Measurements from ENCODE around the gene CACNA1B. TPM values are rescaled to one million over a fixed set of nuclear protein-coding genes. Genes with fewer than 3 reads are reported as not detected.

CACNA1B gene
- polyA plus RNA-seq, 1 of the 3 experiments (the other 2 are of a cell fraction): 0.03 TPM

- Histone ChIP-seq H3K9ac (no peak overlapping the region), H3K27me3 (ENCODE audit: insufficient read depth) (no peaks in the 10 kb centered on the region), H3K4me3 (ENCODE audit: low read depth in 2 of 2, low read length in 1 of 2) (no peak overlapping the region), H3K36me3 (replicated peaks in 1 of 2; ENCODE audit: control insufficient read depth in 1 of 2, insufficient read depth in 2 of 2, low read length in 1 of 2) (no peaks in the 10 kb centered on the region), H3K4me1 (ENCODE audit: control insufficient read depth in 1 of 2, insufficient read depth in 2 of 2, low read depth in 1 of 2, low read length in 1 of 2) (no peaks in the 10 kb centered on the region), H3K9me2 (no peaks in the 10 kb centered on the region), H2AFZ (ENCODE audit: low read depth) (no peak overlapping the region), H3K27ac (ENCODE audit: low read depth in 2 of 2, low read length in 1 of 2) (no peak overlapping the region), H3K79me2 (ENCODE audit: insufficient read depth) (no peaks in the 10 kb centered on the region), H3K4me2 (no peak overlapping the region), H3F3A (replicated peaks; ENCODE audit: insufficient read depth) (no peaks in the 10 kb centered on the region), H3K9me3 (no peaks in the 10 kb centered on the region; the same call in 1 of the 2 replicates), H4K20me1 (ENCODE audit: insufficient read depth) (no peaks in the 10 kb centered on the region)
- ChIA-PET CTCF (interaction anchor here (2.0 kb wide), 1 partner anchor 22 kb away, joined by 4 read pairs; no protein-coding TSS in a partner anchor), POLR2A (no interaction called here)
- 59% methylated on average over 1 of the region's 1 CpG for WGBS (ENCODE audit: low lambda C conversion rate)
- TF ChIP-seq USF2 (IDR thresholded peaks at IDR 0.05; ENCODE audit: borderline replicate concordance, low read depth, low read length): no peak
- no peak for TF ChIP-seq GABPA (IDR thresholded peaks at IDR 0.05; ENCODE audit: low read depth)
- TF ChIP-seq POLR2AphosphoS5 (IDR thresholded peaks at IDR 0.05; ENCODE audit: low read depth, low read length): no peak
- TF ChIP-seq PBX3 (IDR thresholded peaks at IDR 0.05): no peak
- no peak for DNase-seq
Observed at GRCh38 chr9:137988701-137989100, 111.1 kb downstream of the CACNA1B start.

GRCh38 chr9:137989156-137989555 lies 111.6 kb downstream of the CACNA1B start:
- H3K4me2 ChIP-seq: no peak overlapping the region
- H3K4me1 ChIP-seq (ENCODE audit: control insufficient read depth in 1 of 2, insufficient read depth in 2 of 2, low read depth in 1 of 2, low read length in 1 of 2): no peaks in the 10 kb centered on the region
- H2AFZ ChIP-seq (ENCODE audit: low read depth): no peak overlapping the region
- CTCF ChIA-PET: interaction anchor here (2.0 kb wide), 1 partner anchor 21 kb away, joined by 4 read pairs; no protein-coding TSS in a partner anchor
- 78% methylated on average over 7 of the region's 7 CpGs for WGBS (ENCODE audit: low lambda C conversion rate)
- no peak overlapping the region for H3K27ac ChIP-seq (ENCODE audit: low read depth in 2 of 2, low read length in 1 of 2)
- no peak for DNase-seq
- no peaks in the 10 kb centered on the region for H3K27me3 ChIP-seq (ENCODE audit: insufficient read depth)
- H3K9me2 ChIP-seq: no peaks in the 10 kb centered on the region
- H3F3A ChIP-seq (replicated peaks; ENCODE audit: insufficient read depth): no peaks in the 10 kb centered on the region
- no peak overlapping the region for H3K4me3 ChIP-seq (ENCODE audit: low read depth in 2 of 2, low read length in 1 of 2)
- H4K20me1 ChIP-seq (ENCODE audit: insufficient read depth): no peaks in the 10 kb centered on the region
- H3K36me3 ChIP-seq (replicated peaks in 1 of 2; ENCODE audit: control insufficient read depth in 1 of 2, insufficient read depth in 2 of 2, low read length in 1 of 2): no peaks in the 10 kb centered on the region
- POLR2A ChIA-PET: no interaction called here
- no peaks in the 10 kb centered on the region; the same call in 1 of the 2 replicates for H3K9me3 ChIP-seq
- no peaks in the 10 kb centered on the region for H3K79me2 ChIP-seq (ENCODE audit: insufficient read depth)
- no peak overlapping the region for H3K9ac ChIP-seq
- TF ChIP-seq ELF1 (IDR thresholded peaks at IDR 0.05): no peak

- 38% methylated on average over 5 of the region's 8 CpGs for WGBS (ENCODE audit: low lambda C conversion rate)
- ChIA-PET CTCF (interaction anchor here (2.0 kb wide), 1 partner anchor 20 kb away, joined by 4 read pairs; no protein-coding TSS in a partner anchor), POLR2A (no interaction called here)
- no peak for DNase-seq
- Histone ChIP-seq H3K9me2 (no peaks in the 10 kb centered on the region), H3K79me2 (ENCODE audit: insufficient read depth) (no peaks in the 10 kb centered on the region), H3K36me3 (replicated peaks in 1 of 2; ENCODE audit: control insufficient read depth in 1 of 2, insufficient read depth in 2 of 2, low read length in 1 of 2) (no peaks in the 10 kb centered on the region), H2AFZ (ENCODE audit: low read depth) (no peak overlapping the region), H3K4me1 (ENCODE audit: control insufficient read depth in 1 of 2, insufficient read depth in 2 of 2, low read depth in 1 of 2, low read length in 1 of 2) (no peaks in the 10 kb centered on the region), H3F3A (replicated peaks; ENCODE audit: insufficient read depth) (no peaks in the 10 kb centered on the region), H4K20me1 (ENCODE audit: insufficient read depth) (no peaks in the 10 kb centered on the region), H3K4me2 (no peak overlapping the region), H3K27ac (ENCODE audit: low read depth in 2 of 2, low read length in 1 of 2) (no peak overlapping the region), H3K9ac (no peak overlapping the region), H3K27me3 (ENCODE audit: insufficient read depth) (no peaks in the 10 kb centered on the region), H3K4me3 (ENCODE audit: low read depth in 2 of 2, low read length in 1 of 2) (no peak overlapping the region; a peak in 1 of 4 replicates), H3K9me3 (no peaks in the 10 kb centered on the region; the same call in 1 of the 2 replicates)
- no peak for TF ChIP-seq ZBTB33 (IDR thresholded peaks at IDR 0.05; ENCODE audit: borderline replicate concordance, low read depth)
- TF ChIP-seq YY1 (IDR thresholded peaks at IDR 0.05; ENCODE audit: low read depth): no peak
- no peak for TF ChIP-seq FOXM1 (IDR thresholded peaks at IDR 0.05; ENCODE audit: low read depth)
- no peak for TF ChIP-seq RXRA (IDR thresholded peaks at IDR 0.05; ENCODE audit: borderline replicate concordance, low read depth)
- TF ChIP-seq SIN3A (IDR thresholded peaks at IDR 0.05; ENCODE audit: borderline replicate concordance, low read depth, low read length): no peak
- no peak for TF ChIP-seq RAD21 (IDR thresholded peaks at IDR 0.05; ENCODE audit: low read length)
- no peak for TF ChIP-seq EZH2phosphoT487 (IDR thresholded peaks at IDR 0.05; ENCODE audit: borderline replicate concordance, low read depth)
- TF ChIP-seq USF1 (IDR thresholded peaks at IDR 0.05; ENCODE audit: borderline replicate concordance, low read depth): no peak
- no peak for TF ChIP-seq FOXJ3 (CRISPR knock-in tag; IDR thresholded peaks at IDR 0.05)
- TF ChIP-seq TCF12 (IDR thresholded peaks at IDR 0.05): no peak
- no peak for TF ChIP-seq GATA2 (CRISPR knock-in tag; IDR thresholded peaks at IDR 0.05)
- no peak for TF ChIP-seq EP300 (IDR thresholded peaks at IDR 0.05; ENCODE audit: borderline replicate concordance in 1 of 2, low read depth in 1 of 2, low read length in 1 of 2)
- no peak for TF ChIP-seq RCOR1 (IDR thresholded peaks at IDR 0.05; ENCODE audit: low read length)
Observed at GRCh38 chr9:137989999-137990715, 112.6 kb downstream of the CACNA1B start.

Measured in SK-N-SH (cell line).